Large intestine (tissue), 3 donors: Measurements from ENCODE around the gene GOLGA6L10. TPM values are rescaled to one million over a fixed set of nuclear protein-coding genes. Genes with fewer than 3 reads are reported as not detected.
"Not testable (repeated sequence)": the region's sequence is repeated elsewhere in the genome, so short reads cannot be mapped to it uniquely, and the experiment has no call there.

Experiments
- DNase-seq, 2 donors: peaks; one replicate each; pipeline versions ENCODE4 v3.0.0 to v3.0.0-alpha.2; 2013
- H3K27ac ChIP-seq: one replicate; pipeline ENCODE4 v1.5.1; 2013; ENCODE audit warnings: low read length
- H3K27me3 ChIP-seq: 2 replicates; pipeline ENCODE4 v1.6.1; 2013; ENCODE audit warnings: low read length; ENCODE audit not compliant: control insufficient read depth, insufficient read depth
- H3K36me3 ChIP-seq: 2 replicates; pipeline ENCODE4 v1.6.1; 2013; ENCODE audit warnings: low read length; ENCODE audit not compliant: control insufficient read depth, insufficient read depth
- H3K4me1 ChIP-seq: one replicate; pipeline ENCODE4 v1.6.1; 2013; ENCODE audit warnings: low read length; ENCODE audit not compliant: control insufficient read depth, insufficient read depth
- H3K4me3 ChIP-seq: one replicate; pipeline ENCODE4 v1.5.1; 2013; ENCODE audit warnings: low read length
- H3K9me3 ChIP-seq: one replicate; pipeline ENCODE4 v1.6.1; 2013; ENCODE audit warnings: mild to moderate bottlenecking, low read depth, low read length, moderate library complexity; ENCODE audit not compliant: control insufficient read depth
- WGBS: methylation state at CpG from one replicate; pipeline ENCODE4 v1.1.5; 2013; ENCODE audit warnings: low lambda C conversion rate; ENCODE audit not compliant: insufficient coverage; 5-methylcytosine and 5-hydroxymethylcytosine counted together
- polyA plus RNA-seq: library from polyadenylated mRNA; unstranded; fragments of 120-200 nt; gene quantifications from one replicate; pipeline ENCODE4 v1.2.1, GENCODE V29; 2013

Gene GOLGA6L10
- polyA plus RNA-seq, 1 donor = 7.4 TPM

- no CpG with 5 or more reads among the region's 19 CpGs for WGBS
- DNase-seq, H3K36me3 ChIP-seq: not testable (repeated sequence)
Measured at GRCh38 chr15:82319522-82320278, 29.6 kb downstream of the GOLGA6L10 start.

DNA sequence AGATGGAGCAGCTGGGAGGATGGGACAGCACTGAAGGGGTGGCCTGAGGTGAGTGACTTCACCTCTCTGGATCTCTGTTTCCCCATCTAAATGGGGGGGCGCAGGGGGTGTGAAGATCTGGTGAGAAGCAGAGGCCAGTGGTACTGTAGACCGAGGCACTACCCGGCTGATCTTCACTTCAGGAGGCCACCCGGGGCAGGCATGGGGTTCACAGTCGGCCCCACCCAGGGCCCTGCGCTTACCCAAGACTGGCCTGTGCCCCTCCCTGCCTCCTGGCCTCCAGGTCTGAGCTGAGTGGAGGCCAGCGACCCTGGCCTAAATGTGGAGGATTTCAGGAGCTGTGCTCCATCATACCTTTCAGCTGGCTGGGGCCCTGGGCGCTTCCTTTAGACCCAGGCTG, 31.0 kb downstream of the GOLGA6L10 start:
- H3K9me3 ChIP-seq, H3K4me1 ChIP-seq, H3K36me3 ChIP-seq, H3K4me3 ChIP-seq, H3K27me3 ChIP-seq, DNase-seq, H3K27ac ChIP-seq: not testable (repeated sequence)
- no CpG with 5 or more reads among the region's 8 CpGs for WGBS

More at GRCh38 chr15:82319522-82320278, 29.6 kb downstream of the GOLGA6L10 start:
- H3K27ac ChIP-seq, H3K4me3 ChIP-seq, H3K9me3 ChIP-seq, H3K27me3 ChIP-seq, H3K4me1 ChIP-seq: not testable (repeated sequence)

GRCh38 chr15:82317516-82317915, 31.8 kb downstream of the GOLGA6L10 start:
- not testable (repeated sequence) for H3K27me3 ChIP-seq, DNase-seq, H3K4me1 ChIP-seq, H3K4me3 ChIP-seq, H3K27ac ChIP-seq, H3K36me3 ChIP-seq, H3K9me3 ChIP-seq
- WGBS = no CpG with 5 or more reads among the region's 7 CpGs

GRCh38 chr15:82317091-82317489, 32.2 kb downstream of the GOLGA6L10 start:
- Histone ChIP-seq H3K4me3 (no peak overlapping the region), H3K9me3 (no peaks in the 10 kb centered on the region), H3K36me3 (no peaks in the 10 kb centered on the region), H3K27ac (no peak overlapping the region), H3K27me3 (no peaks in the 10 kb centered on the region), H3K4me1 (no peaks in the 10 kb centered on the region)
- no CpG with 5 or more reads among the region's 12 CpGs for WGBS
- DNase-seq = no peak

- not testable (repeated sequence) for DNase-seq, H3K36me3 ChIP-seq, H3K4me3 ChIP-seq, H3K4me1 ChIP-seq, H3K9me3 ChIP-seq, H3K27me3 ChIP-seq, H3K27ac ChIP-seq
- WGBS = no CpG with 5 or more reads among the region's 23 CpGs
Measured at GRCh38 chr15:82316247-82317090, 32.8 kb downstream of the GOLGA6L10 start.

- DNase-seq = no peak
- WGBS = no CpG with 5 or more reads among the region's 24 CpGs
- no peaks in the 10 kb centered on the region for H3K9me3 ChIP-seq
- H3K27ac ChIP-seq = no peak overlapping the region
- no peaks in the 10 kb centered on the region for H3K27me3 ChIP-seq
- no peak overlapping the region for H3K4me3 ChIP-seq
- no peaks in the 10 kb centered on the region for H3K4me1 ChIP-seq
- no peaks in the 10 kb centered on the region for H3K36me3 ChIP-seq
Measured at GRCh38 chr15:82315519-82316246, 33.6 kb downstream of the GOLGA6L10 start.

DNA sequence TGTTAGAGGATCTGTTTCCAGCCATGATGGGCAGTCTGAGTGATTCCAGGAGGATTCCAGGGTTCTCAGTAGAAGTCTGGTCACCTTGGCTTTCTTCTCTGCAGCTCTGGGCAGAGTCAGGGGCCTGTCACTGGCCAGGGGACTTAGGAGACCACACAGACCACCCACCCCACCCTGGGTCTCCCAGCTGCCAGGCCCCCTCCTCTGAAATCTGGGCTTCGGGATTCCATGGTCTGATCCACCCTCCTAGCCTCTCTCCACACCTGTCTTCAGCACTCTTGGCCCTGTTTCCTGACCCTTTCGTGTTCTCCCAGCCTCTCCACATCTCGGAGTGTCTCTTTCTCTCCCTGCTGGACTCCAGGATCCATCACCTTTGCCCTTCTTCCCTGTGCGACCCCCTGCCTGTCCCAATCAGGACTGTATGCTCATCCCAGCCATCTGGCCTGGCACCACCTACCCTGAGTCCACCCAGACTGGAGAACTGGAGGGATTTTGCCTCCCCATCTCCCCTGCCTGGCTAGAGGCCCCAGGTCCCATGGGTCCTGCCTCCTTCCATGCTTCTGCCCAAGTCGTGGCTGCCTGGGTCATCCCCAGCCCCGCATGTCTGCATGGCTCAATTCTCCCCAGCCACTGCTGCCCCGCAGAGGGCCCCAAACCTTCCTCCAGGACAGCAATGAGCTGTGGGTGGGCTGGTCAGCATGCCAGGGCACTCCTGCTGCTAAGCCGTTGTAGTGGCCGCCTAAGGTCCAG, 34.3 kb downstream of the GOLGA6L10 start:
- no peaks in the 10 kb centered on the region for H3K9me3 ChIP-seq
- no peaks in the 10 kb centered on the region for H3K36me3 ChIP-seq
- no peaks in the 10 kb centered on the region for H3K27me3 ChIP-seq
- no peak overlapping the region for H3K4me3 ChIP-seq
- no peak for DNase-seq
- WGBS = 100% methylated on average over 1 of the region's 9 CpGs
- H3K4me1 ChIP-seq = no peaks in the 10 kb centered on the region
- H3K27ac ChIP-seq = no peak overlapping the region

DNA sequence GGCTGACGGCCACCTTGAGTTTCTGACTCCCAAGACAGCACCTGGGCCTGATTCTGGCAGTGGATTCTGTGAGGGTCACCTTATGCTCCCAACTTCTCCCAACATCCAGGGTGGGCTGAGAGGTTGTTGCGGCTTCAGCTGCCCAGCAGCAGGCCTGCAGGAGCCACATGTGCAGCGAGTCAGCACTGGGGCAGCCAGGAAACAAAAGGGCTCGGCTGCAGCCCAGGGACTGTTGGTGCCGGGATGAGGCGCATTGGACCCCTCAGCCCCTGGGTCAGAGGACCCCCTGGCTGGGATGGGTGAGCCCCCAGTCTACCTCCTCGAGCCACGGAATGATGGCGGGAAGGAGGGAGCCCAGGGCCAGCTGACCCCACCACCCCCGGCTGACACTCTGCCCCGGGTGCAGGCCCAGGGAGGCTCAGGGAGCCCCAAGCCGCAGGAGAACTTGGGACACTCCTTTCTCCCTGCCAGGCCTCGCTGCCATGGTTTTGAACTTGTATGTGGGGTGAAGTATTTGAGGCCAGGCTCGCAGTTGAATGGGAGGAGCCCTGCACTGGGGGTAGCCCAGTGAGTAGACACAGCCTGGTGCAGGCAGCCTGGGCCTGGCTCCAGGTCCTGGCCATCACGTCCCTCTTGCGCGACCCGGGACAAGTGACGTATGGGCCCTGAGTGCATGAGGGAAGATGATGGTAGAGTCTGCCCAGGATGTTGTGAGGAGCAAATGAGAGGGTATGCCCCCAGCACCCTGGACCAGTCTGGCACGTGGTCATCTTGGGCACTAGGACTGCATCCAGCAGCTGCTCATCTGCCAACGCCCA, 35.1 kb downstream of the GOLGA6L10 start:
- H3K4me3 ChIP-seq, H3K36me3 ChIP-seq, H3K27me3 ChIP-seq, H3K9me3 ChIP-seq, H3K4me1 ChIP-seq, H3K27ac ChIP-seq, DNase-seq: not testable (repeated sequence)
- no CpG with 5 or more reads among the region's 21 CpGs for WGBS

DNA sequence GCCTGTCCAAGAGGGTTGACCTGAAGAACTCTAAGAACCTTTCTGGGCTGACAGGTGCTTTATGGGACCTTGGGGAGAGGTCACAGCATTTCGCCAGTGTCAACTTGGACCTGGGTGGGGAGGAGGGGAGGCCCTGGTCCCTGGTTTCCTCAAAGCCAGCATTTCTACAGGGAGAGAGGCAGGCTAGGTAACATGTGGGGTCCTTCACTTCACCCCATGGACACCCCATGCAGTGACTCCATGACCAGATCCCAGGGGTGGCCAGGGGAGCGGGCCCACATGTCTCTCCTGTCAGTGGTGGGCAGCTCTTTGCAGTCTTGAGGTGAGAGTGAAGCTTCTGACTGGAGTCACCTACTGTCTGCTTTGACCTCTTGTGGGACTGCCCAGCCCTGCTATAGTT, 35.8 kb downstream of the GOLGA6L10 start:
- Histone ChIP-seq H3K27ac (no peak overlapping the region), H3K36me3 (no peaks in the 10 kb centered on the region), H3K4me1 (no peaks in the 10 kb centered on the region), H3K27me3 (no peaks in the 10 kb centered on the region), H3K4me3 (no peak overlapping the region), H3K9me3 (no peaks in the 10 kb centered on the region)
- WGBS = no CpG with 5 or more reads among the region's 2 CpGs
- DNase-seq = no peak
